Left hindlimb (tissue), 1 donor: ENCODE data around the gene LY6G5C.
A peak's percentile ranks its signal among the peaks of the same experiment; 100 is the strongest.

Source experiments
- DNase-seq: peaks from one replicate; pipeline ENCODE4 v3.0.0-alpha.2; 2018

Gene LY6G5C

GRCh38 chr6:31662124-31662723 lies 18.6 kb downstream of the LY6G5C start:
- DNase-seq = no peak

- no peak for DNase-seq
Observed at GRCh38 chr6:31661262-31662123, 19.4 kb downstream of the LY6G5C start.

GRCh38 chr6:31660381-31661261 lies 20.2 kb downstream of the LY6G5C start, which contains the start of gene C6orf47:
Gene C6orf47, minus strand, starts transcription at chr6:31660778. Its CDS starts 831 bp downstream, at chr6:31659947.
- DNase-seq = peak; percentile 92

- no peak for DNase-seq
Observed at GRCh38 chr6:31659649-31660380, 21.1 kb downstream of the LY6G5C start.

- no peak for DNase-seq
Observed at GRCh38 chr6:31658983-31659648, 21.8 kb downstream of the LY6G5C start.

GRCh38 chr6:31658158-31658688 lies 22.6 kb downstream of the LY6G5C start:
- DNase-seq = no peak

- DNase-seq = no peak
Observed at GRCh38 chr6:31657406-31658157, 23.3 kb downstream of the LY6G5C start.

- DNase-seq = no peak
Observed at GRCh38 chr6:31655349-31656237, 25.3 kb downstream of the LY6G5C start, which contains the start of gene APOM. Gene APOM, plus strand, starts transcription at chr6:31655894. Its CDS starts 73 bp downstream, at chr6:31655967.

GRCh38 chr6:31654574-31655348 lies 26.1 kb downstream of the LY6G5C start:
- no peak for DNase-seq

- no peak for DNase-seq
Observed at GRCh38 chr6:31652925-31653724, 27.7 kb downstream of the LY6G5C start.

GRCh38 chr6:31651602-31652191 lies 29.2 kb downstream of the LY6G5C start:
- DNase-seq = no peak

GRCh38 chr6:31645325-31645724 lies 35.5 kb downstream of the LY6G5C start:
- no peak for DNase-seq

- DNase-seq = no peak
Observed at GRCh38 chr6:31643818-31644454, 36.9 kb downstream of the LY6G5C start.

GRCh38 chr6:31642798-31643570 lies 37.9 kb downstream of the LY6G5C start:
- no peak for DNase-seq

GRCh38 chr6:31641370-31641769 lies 39.5 kb downstream of the LY6G5C start:
- DNase-seq = no peak

- no peak for DNase-seq
Observed at GRCh38 chr6:31640612-31641011, 40.3 kb downstream of the LY6G5C start.
